Measurements from ENCODE around the gene SF3A2.

Gene SF3A2

DNA sequence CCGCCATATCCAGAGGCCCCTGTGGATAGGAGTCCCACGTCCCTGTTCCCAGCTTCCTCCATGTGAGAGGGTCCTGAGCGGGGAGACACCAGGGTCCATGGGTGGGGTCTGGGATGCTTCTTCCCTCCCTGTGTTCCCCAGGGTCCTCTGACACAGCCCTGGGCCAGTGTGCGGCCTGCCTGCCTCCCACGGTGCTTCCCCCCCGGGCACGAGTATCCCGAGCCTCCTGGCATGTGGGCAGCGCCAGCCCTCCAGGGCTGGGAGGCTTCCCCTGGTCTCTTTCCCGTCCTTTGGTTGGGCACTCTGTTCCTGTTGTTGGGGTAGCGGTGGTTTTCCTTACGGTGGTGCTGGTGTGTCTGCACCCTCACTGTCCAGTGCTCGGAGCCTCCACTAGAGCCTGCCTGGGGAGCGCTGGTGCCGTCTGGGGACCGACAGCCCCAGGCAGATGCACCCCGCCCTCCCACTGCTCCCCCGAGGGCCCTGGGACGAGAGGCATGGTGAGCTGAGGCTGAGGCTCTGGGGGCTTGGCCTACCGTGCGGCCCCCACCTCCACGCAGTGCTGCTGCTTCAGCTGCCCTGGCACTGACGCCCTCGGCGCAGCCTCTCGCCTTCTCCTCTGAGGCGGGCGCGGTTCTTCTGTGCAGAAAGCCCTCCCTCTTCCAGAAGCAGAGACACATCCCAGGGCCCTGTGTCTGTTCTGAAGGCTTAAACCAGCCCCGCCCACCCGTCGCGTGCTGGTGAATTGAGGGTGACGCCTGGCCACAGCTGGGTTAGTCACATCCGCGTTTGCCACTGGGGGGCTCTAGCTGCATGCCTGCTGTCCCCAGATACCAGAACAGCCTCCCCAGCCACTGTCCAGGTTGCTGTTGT is 28.4 kb upstream of the SF3A2 start:
- DNase-seq (ENCODE audit: low read depth), result no peak

DNA sequence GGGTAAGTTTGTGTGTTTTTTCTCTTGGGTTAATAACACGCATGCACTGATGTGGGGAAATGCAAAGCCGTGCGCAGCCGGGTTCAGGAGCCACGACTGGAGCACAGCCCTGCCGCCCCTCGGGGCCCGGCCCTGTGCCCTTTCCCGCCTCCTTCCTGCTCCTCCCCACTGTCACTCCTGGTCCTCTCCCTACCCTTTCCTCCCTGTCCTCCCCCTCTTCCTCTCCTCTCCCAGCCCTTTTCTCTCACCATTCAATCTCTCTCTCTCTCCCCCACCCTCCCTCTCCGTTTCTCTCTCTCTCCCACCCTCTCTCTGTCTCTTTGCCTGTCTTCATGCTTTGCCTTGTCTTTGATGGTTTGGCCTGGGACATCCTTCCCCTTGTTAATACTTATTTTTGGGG is 27.6 kb upstream of the SF3A2 start:
- no peak for DNase-seq (ENCODE audit: low read depth)

DNA sequence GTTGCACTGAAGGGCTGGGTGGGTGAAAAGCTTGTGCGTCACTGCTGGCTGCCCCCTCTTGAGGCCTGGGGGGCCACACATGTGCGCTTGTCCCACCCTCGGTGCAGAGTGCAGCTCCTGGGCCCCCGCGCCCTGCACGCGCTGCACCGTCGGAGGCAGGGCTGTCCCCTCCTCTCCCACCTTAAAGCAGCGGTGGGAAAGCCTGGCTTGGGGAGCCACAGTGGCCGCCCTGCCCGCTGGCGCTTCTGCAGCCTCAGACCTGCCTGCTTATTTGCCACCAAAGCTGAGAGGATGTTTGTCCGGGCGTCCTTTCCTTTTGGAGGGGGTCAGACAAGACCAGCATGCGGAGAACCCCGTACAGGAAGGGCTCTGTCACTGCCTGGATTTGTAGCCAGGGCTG is 27.2 kb upstream of the SF3A2 start:
- DNase-seq (ENCODE audit: low read depth), result no peak

DNA sequence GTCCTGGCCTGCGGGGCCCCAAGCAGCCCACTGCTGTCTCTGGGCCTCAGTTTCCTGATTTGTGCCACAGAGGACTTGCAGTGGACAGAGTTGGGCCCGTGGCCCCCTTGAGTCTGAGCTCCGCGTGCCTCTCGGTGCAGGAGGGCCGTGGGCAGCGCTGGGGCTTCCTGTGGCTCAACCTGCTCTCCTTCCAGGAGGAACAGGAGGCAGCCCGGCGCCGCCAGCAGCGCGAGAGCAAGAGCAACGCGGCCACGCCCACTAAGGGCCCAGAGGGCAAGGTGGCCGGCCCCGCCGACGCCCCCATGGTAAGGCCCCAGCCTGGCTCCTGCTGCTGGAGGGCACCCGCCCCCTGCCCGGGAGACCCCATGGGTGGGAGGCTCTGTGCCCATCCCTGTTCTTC is 26.4 kb upstream of the SF3A2 start:
- no peak for DNase-seq (ENCODE audit: low read depth)

DNA sequence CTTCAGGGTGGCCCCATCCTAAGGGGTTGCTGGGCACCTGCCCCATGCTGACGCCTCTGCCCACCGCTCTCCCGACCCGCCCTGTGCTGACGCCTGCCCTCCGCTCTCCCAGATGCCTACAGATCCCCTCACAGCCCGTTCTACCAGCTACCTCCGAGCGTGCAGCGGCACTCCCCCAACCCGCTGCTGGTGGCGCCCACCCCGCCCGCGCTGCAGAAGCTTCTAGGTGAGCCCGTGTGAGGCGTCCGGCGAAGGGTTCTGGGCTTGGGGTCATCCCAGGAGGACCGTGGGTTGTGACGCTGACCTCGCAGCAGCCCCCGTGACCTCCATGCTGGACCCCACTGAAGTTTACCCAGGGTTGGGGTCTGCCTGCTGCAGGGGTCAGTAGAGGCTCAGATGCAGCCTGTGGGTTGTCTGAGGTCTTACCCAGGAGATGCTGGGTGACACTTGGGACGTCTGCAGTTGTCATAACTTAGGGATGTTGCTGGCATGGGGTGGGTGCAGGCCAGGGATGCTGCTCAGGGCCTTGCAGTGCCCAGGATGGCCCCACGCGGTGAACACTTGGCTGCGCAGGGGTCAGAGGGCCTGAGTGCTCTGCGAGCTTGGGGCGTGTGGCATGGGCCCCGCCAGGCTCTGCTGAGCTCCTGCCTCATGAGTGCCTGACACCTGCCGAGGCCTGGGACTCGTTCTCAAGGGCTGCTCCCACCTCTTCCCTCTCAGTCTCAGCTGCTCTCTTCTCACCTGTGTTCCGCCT is 25.5 kb upstream of the SF3A2 start:
- DNase-seq (ENCODE audit: low read depth), result no peak

DNA sequence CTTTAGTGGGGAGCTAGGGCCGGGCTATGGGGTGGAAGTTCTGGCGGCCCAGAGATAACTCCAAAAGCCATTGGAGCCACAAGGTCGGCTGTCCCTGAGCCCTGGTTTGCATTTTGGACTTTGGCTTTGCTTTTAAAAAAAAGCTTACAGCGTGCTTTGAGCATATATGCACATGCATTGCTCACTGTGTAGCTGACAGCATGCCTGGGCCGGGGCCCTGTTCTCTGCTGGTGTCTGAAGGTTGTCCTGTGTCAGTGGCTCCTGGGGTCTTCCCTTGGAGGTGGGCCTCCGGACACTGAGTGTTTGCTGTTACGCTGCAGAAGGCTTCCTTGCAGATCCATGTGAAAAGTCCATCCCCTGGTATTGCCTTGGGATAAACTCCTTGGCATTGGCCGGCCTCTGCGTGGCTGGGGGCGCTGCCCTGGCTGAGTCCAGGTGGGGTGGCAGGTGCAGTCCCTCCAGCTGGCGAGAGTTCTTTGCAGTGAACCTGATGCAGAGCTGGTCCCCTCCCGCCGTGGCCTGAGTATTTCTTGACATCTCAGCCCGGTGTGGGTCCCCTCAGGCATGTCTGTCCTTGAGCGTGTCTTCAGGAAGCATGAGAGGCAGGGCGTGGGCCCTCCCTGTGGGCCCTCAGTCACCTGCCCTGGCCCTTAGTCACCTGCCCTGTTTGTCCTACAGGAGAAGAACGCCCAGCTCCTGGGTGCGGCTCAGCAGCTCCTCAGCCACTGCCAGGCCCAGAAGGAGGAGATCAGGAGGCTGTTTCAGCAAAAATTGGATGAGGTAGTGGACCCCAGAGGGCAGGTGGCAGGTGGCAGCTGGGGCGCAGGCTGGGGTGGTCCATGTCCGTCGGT is 23.5 kb upstream of the SF3A2 start:
- no peak for DNase-seq (ENCODE audit: low read depth)

DNA sequence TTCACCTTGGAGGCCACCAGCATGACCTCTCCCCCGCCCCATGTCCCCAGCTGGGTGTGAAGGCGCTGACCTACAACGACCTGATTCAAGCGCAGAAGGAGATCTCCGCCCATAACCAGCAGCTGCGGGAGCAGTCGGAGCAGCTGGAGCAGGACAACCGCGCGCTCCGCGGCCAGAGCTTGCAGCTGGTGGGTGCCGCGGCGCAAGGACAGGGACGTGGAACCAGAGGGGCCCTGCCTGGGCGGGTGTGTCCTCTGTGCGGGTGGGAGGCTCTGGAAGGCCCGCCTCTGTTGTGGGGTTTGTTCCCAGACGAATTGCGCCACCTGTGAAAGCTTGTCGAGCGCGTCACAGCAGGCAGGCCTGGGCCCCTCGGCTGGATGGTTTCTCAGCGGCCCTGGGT is 22.8 kb upstream of the SF3A2 start:
- DNase-seq (ENCODE audit: low read depth), result no peak

DNA sequence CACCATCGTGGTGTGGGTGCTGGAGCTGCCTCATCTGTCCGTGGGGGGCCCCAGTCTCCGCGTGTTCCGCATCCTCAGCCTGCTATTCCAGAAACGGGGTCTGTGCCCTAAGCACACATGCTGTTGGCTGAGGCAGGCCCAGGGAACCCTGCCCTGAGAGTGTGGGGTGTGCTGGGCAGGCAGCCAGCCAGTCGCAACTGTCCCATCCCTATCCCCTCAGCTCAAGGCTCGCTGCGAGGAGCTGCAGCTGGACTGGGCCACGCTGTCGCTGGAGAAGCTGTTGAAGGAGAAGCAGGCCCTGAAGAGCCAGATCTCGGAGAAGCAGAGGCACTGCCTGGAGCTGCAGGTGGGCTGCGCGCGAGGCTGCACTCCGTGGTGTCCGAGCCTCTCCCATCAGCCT is 22.4 kb upstream of the SF3A2 start:
- no peak for DNase-seq (ENCODE audit: low read depth)

DNA sequence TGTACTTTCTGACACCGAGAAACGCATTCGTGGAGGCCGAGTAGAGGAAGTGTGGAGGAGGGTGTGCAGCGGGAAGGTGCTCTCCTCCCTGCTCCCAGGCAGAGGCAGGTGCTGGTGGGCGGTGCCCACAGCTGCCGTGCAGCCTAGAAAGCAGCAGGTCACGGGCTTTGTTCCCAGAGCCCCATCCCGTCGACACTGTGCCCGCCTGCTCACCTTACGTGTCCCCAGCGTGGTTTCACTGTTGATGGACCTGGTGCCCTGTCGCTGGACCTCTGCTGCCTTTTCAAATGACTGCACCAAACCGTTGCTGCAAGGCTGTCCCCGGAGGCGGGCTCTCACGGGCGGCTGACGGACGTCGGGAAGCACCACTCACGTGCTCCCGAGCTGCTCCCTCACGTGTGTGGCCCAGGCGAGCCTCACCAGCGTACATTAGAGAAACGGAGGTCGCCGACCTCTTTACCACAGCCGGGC is 21.3 kb upstream of the SF3A2 start:
- DNase-seq (ENCODE audit: low read depth), result no peak

DNA sequence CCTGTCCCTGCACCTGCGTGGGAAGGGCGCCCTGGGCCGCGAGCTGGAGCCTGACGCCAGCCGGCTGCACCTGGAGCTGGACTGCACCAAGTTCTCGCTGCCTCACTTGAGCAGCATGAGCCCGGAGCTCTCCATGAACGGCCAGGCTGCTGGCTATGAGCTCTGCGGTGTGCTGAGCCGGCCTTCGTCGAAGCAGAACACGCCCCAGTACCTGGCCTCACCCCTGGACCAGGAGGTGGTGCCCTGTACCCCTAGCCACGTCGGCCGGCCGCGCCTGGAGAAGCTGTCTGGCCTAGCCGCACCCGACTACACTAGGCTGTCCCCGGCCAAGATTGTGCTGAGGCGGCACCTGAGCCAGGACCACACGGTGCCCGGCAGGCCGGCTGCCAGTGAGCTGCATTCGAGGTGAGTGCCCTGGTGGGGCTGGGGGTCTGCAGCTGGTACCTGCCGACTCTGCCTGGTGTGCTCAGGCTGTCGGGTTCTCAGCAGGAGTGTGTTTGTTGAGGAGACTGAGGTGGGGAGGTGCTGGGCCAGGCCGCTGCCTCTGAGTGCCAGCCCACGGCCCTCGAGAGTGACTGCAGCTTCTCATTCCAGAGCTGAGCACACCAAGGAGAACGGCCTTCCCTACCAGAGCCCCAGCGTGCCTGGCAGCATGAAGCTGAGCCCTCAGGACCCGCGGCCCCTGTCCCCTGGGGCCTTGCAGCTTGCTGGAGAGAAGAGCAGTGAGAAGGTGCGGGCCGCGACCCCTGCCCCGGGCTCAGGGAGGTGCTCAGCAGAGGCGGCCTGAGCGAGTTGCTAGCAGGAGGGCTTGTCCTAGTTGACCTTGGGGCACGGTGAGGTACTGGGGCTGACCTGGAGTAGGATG is 20.0 kb upstream of the SF3A2 start:
- DNase-seq (ENCODE audit: low read depth), result no peak

DNA sequence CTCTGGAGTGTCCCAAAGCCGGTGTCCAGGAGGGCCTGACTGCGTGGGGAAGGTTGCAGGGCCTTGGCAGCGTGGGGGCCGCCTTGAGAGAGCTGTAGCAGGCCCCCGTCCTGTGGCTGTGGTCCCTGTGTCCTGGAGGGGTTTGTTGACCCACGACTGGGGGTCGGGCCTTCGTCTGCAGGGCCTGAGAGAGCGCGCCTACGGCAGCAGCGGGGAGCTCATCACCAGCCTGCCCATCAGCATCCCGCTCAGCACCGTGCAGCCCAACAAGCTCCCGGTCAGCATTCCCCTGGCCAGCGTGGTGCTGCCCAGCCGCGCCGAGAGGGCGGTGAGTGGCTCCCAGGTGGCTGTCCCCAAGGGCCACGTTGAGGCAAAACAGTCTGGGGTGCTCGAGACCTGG is 19.0 kb upstream of the SF3A2 start:
- DNase-seq (ENCODE audit: low read depth), result no peak

DNA sequence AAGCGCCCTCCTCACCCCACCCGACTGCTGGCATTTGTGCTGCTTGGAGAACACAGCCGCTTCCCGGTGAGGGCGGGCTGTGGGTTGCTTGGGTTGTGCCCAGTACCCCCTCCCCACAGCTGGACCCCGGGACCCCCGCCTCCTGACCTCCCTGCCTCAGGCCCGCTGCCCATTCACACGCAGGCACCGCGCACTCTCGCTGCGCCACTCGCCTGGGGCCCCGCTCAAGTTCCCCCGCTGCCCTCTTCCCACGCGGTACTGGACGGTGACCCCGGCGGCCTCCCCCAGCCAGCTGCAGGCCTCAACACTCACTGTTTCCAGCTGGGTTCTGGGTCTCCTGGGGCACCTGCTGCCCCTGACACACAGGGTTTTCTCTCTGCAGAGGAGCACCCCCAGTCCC is 16.9 kb upstream of the SF3A2 start:
- DNase-seq (ENCODE audit: low read depth), result no peak

DNA sequence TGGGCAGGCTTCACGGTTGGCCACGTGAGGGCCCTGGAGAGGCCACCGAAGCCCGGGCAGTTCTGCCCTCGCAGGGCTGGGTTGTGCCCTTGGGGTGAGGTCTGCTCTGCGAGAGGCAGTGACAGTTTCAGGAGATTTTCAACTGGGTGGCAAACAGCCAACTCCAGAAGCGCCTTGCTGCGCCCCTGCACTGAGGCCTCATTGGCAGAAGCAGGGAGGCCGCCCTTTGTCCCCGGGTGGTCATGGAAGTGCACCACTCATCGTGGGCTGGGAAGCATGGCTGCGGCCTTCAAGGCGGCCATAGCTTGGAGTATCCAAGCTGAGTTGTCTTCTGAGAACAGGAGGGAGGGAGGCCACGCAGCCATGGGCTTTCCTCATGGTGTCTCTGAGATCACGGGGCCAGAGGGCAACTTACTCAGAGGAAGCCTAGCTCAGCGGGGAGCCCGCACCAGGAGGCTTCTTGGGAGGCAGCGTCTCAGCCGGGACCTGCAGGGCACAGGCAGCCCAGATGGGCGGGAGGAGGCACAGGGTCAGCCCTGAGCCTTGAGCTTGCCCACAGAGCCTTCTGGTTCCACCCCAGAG is 15.3 kb upstream of the SF3A2 start:
- no peak for DNase-seq (ENCODE audit: low read depth)

DNA sequence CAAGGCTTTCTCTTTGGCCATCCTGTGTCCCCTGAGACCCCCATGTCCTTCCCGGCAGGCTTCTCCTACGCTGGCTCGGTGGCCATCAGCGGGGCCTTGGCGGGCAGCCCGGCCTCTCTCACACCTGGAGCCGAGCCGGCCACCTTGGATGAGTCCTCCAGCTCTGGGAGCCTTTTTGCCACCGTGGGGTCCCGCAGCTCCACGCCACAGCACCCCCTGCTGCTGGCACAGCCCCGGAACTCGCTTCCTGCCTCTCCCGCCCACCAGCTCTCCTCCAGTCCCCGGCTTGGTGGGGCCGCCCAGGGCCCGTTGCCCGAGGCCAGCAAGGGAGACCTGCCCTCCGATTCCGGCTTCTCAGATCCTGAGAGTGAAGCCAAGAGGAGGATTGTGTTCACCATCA is 14.7 kb upstream of the SF3A2 start:
- no peak for DNase-seq (ENCODE audit: low read depth)

DNA sequence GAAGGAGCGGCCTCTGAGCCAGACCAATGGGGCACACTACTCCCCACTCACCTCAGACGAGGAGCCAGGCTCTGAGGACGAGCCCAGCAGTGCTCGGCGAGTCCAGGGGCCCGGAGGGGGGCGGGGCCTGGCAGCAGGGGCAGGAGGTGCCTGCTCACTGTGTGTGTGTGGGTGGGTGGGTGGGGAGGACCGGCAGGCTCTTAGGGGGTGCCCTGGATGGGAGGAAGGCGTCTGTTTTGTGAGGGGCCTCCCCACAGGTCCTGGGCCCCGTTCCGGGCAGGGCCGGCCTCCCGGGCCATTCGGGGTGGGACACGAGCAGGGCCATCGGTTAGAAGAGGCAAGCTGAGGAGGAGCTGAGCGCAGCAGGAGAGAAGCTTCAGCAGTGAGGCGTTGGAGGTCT is 13.2 kb upstream of the SF3A2 start:
- DNase-seq (ENCODE audit: low read depth), result no peak

DNA sequence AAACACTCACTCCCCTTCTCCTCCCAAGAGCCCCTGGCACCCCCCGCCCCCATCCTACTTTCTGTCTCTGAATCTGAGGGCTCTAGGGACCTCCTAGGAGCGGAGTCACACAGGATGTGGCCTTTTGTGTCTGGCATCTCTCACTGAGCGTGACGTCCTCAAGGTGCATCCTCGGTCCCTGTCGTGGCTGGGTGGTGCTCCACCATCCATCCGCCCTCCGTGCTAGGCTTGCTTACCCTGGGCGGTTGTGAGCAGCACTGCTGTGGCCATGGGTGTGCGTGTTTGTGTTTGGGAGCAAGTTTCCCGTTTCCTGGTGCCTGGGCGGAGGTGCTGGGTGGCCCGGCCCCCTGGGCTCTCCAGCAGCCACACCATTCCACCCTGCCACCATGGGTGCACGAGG is 12.7 kb upstream of the SF3A2 start:
- no peak for DNase-seq (ENCODE audit: low read depth)

DNA sequence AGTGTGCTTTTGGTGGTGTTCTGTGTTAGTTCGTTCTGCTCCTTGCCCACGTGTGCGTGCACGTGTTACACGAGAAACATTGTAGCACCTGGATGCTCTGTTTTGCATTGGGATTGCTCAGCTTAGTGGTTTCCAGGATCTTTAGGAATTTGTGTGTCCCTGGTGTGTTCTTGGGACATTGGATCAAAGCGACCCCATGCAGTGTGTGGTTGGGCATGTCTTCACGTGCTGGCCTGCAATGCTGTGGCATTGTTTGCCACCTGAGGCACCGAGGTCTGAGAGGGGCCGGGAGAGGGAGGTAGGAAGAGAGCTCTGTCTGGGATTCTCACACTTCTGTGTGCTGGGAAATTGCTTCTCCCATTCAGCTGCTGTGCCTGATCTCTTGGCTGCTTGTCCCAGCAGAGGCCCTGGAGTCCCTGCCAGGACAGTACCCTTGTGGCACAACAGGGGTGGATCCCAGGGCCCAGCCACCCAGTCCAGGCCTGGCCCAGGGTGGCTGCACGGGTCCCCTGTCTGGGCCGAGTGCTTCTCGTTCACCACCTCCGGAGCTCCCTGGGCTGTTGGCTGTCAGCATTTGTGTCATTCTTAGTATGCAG is 11.8 kb upstream of the SF3A2 start:
- no peak for DNase-seq (ENCODE audit: low read depth)

DNA sequence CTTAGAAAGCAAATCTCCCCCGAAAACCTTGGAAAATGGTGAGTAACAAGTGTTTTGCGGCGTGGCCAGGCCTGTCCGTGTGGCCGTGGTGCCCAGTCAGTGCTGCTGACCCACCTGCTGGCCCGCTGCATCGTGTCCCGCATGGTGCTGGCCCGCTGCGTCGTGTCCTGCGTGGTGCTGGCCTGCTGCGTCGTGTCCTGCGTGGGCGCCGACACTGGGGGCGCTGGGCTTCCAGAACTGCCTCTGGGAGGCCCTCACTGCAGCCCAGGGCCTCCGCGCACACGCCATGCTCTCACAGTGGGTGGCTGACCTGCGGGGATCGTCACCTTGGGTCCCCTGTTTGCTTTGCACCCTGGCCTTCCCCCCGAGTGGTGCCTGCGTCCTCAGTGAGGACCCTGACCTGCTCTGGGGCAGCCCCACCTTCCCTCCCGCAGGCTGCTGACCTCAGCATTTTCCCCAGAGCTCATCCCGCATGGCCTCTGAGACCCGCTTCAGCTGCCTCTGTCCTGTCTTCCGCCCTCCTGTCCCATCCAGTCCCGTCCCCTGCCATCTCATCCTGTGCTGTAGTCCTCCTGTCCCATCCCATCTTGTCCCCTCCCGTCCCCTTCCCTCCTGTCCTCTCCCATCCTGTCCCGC is 11.1 kb upstream of the SF3A2 start:
- DNase-seq (ENCODE audit: low read depth), result no peak

DNA sequence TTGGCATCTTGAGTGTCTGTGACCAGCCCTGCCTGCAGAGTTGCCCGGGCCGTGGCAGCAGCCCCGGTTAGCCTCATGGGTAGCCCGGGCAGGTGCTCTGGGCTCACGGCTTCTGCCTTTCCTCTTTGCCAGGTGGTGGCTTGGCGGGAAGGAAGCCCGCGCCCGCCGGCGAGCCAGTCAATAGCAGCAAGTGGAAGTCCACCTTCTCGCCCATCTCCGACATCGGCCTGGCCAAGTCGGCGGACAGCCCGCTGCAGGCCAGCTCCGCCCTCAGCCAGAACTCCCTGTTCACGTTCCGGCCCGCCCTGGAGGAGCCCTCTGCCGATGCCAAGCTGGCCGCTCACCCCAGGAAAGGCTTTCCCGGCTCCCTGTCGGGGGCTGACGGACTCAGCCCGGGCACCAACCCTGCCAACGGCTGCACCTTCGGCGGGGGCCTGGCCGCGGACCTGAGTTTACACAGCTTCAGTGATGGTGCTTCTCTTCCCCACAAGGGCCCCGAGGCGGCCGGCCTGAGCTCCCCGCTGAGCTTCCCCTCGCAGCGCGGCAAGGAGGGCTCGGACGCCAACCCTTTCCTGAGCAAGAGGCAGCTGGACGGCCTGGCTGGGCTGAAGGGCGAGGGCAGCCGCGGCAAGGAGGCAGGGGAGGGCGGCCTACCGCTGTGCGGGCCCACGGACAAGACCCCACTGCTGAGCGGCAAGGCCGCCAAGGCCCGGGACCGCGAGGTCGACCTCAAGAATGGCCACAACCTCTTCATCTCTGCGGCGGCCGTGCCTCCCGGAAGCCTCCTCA is 10.4 kb upstream of the SF3A2 start:
- DNase-seq (ENCODE audit: low read depth), result no peak
